SK-N-SH (cell line): ENCODE measurements around the gene BCL7C.

ENCODE experiments used
- CTCF ChIP-seq: fragments of 200-600 bp; sonication (generic); IDR thresholded peaks from 2 replicates; pipeline ENCODE4 v1.6.1; 2017; ENCODE audit warnings: antibody characterized with exemption, mild to moderate bottlenecking, moderate library complexity
- EP300 ChIP-seq, 2 experiments: IDR thresholded peaks; 2 replicates each; pipeline versions ENCODE4 v1.4.0 to v1.6.1; 2012; ENCODE audit warnings: borderline replicate concordance in 1 of 2, low read depth in 1 of 2, low read length in 1 of 2
- FOSL2 ChIP-seq: IDR thresholded peaks from 2 replicates; pipeline ENCODE4 v1.4.0; 2012; ENCODE audit warnings: low read depth, mild to moderate bottlenecking, moderate library complexity, borderline replicate concordance
- JUND ChIP-seq: IDR thresholded peaks from 2 replicates; pipeline ENCODE4 v1.4.0; 2012
- MXI1 ChIP-seq: IDR thresholded peaks from 2 replicates; pipeline ENCODE4 v1.6.1; 2012; ENCODE audit warnings: mild to moderate bottlenecking, low read depth, low read length, improper control_type of control experiment
- RFX5 ChIP-seq: IDR thresholded peaks from 2 replicates; pipeline ENCODE4 v1.6.1; 2012; ENCODE audit warnings: mild to moderate bottlenecking, improper control_type of control experiment, low read length
- TF ChIP-seq, protein P1 (sequence below): IDR thresholded peaks from 2 replicates; pipeline ENCODE4 v1.4.0; 2012; ENCODE audit warnings: low read depth, borderline replicate concordance

- TF ChIP-seq RFX5 = no peak
- no peak for TF ChIP-seq CTCF
- TF ChIP-seq, protein P1, sequence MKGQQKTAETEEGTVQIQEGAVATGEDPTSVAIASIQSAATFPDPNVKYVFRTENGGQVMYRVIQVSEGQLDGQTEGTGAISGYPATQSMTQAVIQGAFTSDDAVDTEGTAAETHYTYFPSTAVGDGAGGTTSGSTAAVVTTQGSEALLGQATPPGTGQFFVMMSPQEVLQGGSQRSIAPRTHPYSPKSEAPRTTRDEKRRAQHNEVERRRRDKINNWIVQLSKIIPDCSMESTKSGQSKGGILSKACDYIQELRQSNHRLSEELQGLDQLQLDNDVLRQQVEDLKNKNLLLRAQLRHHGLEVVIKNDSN = no peak
- TF ChIP-seq FOSL2 = no peak
- no peak for TF ChIP-seq MXI1
- no peak for TF ChIP-seq JUND
- TF ChIP-seq EP300 (IDR thresholded peaks at IDR 0.05; ENCODE audit: borderline replicate concordance in 1 of 2, low read depth in 1 of 2, low read length in 1 of 2) = no peak
These were observed 34.5 kb upstream of the BCL7C start for GRCh38 chr16:30928390-30928789.
